AG04450 (cell line): ENCODE measurements around the gene CDC42EP2. TPM values are rescaled to one million over a fixed set of nuclear protein-coding genes. Genes with fewer than 3 reads are reported as not detected.

Experiments
- CTCF ChIA-PET: fragments of 300-600, 350-600 bp; formaldehyde crosslinking; extraction: SDS; loops from one replicate; lab custom pipeline; 2022; ENCODE audit warnings: antibody characterized with exemption, inconsistent platforms; lab: Charles Lee
- POLR2A ChIA-PET: fragments of 350-600 bp; formaldehyde crosslinking; extraction: SDS; loops from one replicate; lab custom pipeline; 2021; ENCODE audit warnings: antibody characterized with exemption, inconsistent platforms; lab: Yijun Ruan, JAX
- DNase-seq: peaks from one replicate; pipeline ENCODE4 v3.0.0-alpha.2; 2011; ENCODE audit warnings: low read depth, low spot score
- H3K27ac ChIP-seq: one replicate; pipeline ENCODE4 v1.5.1; 2012; ENCODE audit warnings: low read depth, low read length, control low read depth
- H3K27me3 ChIP-seq: one replicate; pipeline ENCODE4 v1.6.0; 2012; ENCODE audit warnings: low read length; ENCODE audit not compliant: control insufficient read depth, insufficient read depth
- H3K4me3 ChIP-seq: 2 replicates; pipeline ENCODE4 v1.5.1; 2011; ENCODE audit warnings: mild to moderate bottlenecking, low read depth, low read length, control low read depth
- H3K9me3 ChIP-seq: 2 replicates; pipeline ENCODE4 v1.5.1; 2012; ENCODE audit warnings: low read length; ENCODE audit not compliant: control insufficient read depth, insufficient read depth
- polyA plus RNA-seq: library from polyadenylated mRNA; depleted of rRNA; stranded (reverse); fragments of >200 nt; gene quantifications from 2 replicates; pipeline ENCODE4 v1.2.3, GENCODE V29; 2011
- TF ChIP-seq, protein P1 (sequence below): IDR thresholded peaks from 2 replicates; pipeline ENCODE4 v1.5.1; 2011; ENCODE audit warnings: low read depth, low read length, control low read depth, inconsistent platforms

CDC42EP2 gene
- polyA plus RNA-seq, 1 experiment: 14.3 TPM

DNA sequence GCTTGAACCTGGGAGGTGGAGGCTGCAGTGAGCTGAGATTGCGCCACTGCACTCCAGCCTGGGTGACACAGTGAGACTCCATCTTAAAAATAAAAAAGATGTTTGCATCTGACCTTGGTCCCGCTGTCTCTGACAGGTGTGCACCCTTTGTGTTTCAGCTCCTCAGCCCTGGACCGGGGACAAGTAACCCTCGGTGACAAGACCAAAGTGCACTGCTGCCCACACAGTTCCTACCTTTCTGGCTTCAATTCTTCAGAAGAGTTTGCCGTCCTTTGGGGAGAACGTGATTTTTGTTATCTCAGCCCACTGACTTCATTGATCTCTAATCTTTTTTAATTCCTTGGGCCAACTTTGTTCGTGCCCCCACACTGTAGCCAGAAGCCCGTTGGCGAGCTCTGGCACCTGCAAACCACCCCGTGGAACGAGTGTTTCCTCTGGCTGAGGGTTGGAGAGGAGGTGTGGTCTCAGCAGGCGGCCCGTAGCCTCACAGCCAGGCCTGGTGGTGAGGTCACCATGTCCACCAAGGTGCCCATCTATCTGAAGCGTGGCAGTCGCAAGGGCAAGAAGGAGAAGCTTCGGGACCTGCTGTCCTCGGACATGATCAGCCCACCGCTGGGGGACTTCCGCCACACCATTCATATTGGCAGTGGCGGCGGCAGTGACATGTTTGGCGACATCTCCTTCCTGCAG is 5.9 kb downstream of the CDC42EP2 start:
- DNase-seq: no peak
- Histone ChIP-seq H3K27me3 (no peaks in the 10 kb centered on the region), H3K4me3 (no peak overlapping the region), H3K27ac (no peak overlapping the region), H3K9me3 (peaks cover under 1% of the 10 kb centered on the region; the same call in 1 of the 2 replicates)
- ChIA-PET POLR2A (interaction anchor here (1.8 kb wide), 1 partner anchor 13 kb away, joined by 5 read pairs; the partner anchor contains the start of gene DPF2), CTCF (interaction anchor here (1.2 to 11.1 kb wide), 2 partner anchors 10 to 45 kb away, joined by 7 to 203 read pairs; partner anchors contain the start of gene DPF2)
- TF ChIP-seq, protein P1, sequence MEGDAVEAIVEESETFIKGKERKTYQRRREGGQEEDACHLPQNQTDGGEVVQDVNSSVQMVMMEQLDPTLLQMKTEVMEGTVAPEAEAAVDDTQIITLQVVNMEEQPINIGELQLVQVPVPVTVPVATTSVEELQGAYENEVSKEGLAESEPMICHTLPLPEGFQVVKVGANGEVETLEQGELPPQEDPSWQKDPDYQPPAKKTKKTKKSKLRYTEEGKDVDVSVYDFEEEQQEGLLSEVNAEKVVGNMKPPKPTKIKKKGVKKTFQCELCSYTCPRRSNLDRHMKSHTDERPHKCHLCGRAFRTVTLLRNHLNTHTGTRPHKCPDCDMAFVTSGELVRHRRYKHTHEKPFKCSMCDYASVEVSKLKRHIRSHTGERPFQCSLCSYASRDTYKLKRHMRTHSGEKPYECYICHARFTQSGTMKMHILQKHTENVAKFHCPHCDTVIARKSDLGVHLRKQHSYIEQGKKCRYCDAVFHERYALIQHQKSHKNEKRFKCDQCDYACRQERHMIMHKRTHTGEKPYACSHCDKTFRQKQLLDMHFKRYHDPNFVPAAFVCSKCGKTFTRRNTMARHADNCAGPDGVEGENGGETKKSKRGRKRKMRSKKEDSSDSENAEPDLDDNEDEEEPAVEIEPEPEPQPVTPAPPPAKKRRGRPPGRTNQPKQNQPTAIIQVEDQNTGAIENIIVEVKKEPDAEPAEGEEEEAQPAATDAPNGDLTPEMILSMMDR: no peak

DNA sequence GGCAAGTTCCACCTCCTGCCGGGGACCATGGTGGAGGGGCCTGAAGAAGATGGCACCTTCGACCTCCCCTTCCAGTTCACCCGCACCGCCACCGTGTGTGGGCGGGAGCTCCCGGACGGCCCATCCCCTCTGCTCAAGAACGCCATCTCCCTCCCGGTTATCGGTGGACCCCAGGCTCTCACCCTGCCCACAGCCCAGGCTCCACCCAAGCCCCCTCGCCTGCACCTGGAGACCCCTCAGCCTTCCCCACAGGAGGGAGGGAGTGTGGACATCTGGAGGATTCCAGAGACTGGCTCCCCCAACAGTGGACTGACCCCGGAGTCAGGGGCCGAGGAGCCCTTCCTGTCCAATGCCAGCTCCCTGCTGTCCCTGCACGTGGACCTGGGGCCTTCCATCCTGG is 6.4 kb downstream of the CDC42EP2 start:
- DNase-seq: no peak
- ChIA-PET CTCF (interaction anchor here (11.1 kb wide), 1 partner anchor 10 kb away, joined by 203 read pairs; the partner anchor contains the start of gene DPF2), POLR2A (interaction anchor here (1.8 kb wide), 1 partner anchor 12 kb away, joined by 5 read pairs; the partner anchor contains the start of gene DPF2)
- H3K27ac ChIP-seq: no peak overlapping the region
- no peaks in the 10 kb centered on the region for H3K27me3 ChIP-seq
- no peak overlapping the region for H3K4me3 ChIP-seq
- TF ChIP-seq, protein P1: no peak
- no peaks in the 10 kb centered on the region for H3K9me3 ChIP-seq

DNA sequence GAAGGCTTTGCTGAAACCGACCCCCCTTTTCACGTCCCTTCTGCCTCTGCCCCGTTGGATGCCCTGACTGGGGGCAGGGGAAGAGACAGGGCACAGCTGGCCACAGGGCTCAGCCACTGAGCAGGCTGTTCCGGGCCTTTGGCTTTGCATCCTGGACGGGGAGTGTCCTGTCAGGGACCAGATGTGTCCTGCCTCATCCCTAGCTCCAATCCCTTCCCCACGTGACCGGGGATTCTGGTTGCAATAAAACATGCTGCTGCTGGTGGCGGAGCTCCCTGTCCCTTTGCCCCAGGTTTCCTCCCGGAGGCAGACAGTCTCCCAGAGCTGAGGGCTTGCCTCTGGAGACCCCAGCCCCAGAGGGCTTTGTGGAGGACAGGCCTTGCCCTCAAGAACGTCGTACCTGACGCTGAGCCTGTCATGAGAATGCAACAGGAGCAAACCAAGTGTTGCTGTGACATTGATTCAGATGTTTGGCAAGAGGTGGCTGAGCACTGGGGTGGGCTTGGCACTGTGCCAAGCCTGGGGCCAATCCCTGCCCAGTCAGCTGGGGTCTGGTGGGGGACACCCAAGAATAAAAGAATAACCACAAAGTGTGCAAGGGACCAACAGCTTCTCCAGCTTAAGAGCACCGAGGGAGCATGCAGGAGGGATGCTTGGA is 7.3 kb downstream of the CDC42EP2 start:
- POLR2A ChIA-PET: interaction anchor here (1.8 kb wide), 1 partner anchor 11 kb away, joined by 5 read pairs; the partner anchor contains the start of gene DPF2
- H3K27ac ChIP-seq: no peak overlapping the region
- H3K4me3 ChIP-seq: no peak overlapping the region
- no peak for DNase-seq
- no peaks in the 10 kb centered on the region for H3K27me3 ChIP-seq
- TF ChIP-seq, protein P1: no peak
- CTCF ChIA-PET: interaction anchor here (11.1 to 13.8 kb wide), 2 partner anchors 9 to 46 kb away, joined by 203 to 506 read pairs; partner anchors contain the start of gene DPF2
- no peaks in the 10 kb centered on the region for H3K9me3 ChIP-seq

DNA sequence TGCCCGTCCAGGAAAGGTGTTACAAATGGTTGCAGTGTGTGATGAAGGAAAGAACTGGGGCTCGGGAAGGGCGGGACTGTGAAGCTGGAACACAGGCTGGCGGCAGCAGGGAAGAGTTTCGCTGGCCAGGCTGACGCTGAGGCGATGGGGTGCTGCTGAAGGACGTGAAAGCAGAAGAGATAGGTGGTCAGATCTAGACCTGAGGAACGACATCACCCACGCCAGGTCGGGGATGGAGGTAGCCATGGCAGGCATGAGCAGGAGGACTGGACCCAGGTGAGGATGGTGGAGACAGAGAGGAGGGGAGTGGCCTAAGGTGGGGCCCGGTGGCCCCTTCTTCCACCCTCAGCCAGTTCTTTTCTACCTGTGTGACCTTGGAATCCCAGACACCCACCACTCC is 9.1 kb downstream of the CDC42EP2 start:
- no peaks in the 10 kb centered on the region for H3K9me3 ChIP-seq
- ChIA-PET POLR2A (no interaction called here), CTCF (interaction anchor here (0.7 to 13.8 kb wide), 2 partner anchors 8 to 48 kb away, joined by 3 to 506 read pairs; no protein-coding TSS in a partner anchor)
- H3K27me3 ChIP-seq: no peaks in the 10 kb centered on the region
- H3K27ac ChIP-seq: no peak overlapping the region
- TF ChIP-seq, protein P1: no peak
- no peak for DNase-seq
- H3K4me3 ChIP-seq: no peak overlapping the region
